Fibroblast of lung (primary cell): ENCODE measurements around the gene SRPX2.

Experiments
- EZH2 ChIP-seq: IDR thresholded peaks from 2 replicates; pipeline ENCODE4 v1.5.1; 2012; ENCODE audit warnings: low read length, control low read depth, mild to moderate bottlenecking; ENCODE audit errors: missing control alignments
- TF ChIP-seq, protein P1 (sequence below), 2 donors: IDR thresholded peaks in 1 of 2; conservative IDR thresholded peaks in 1 of 2; 1 replicate in 1 of 2; 2 replicates in 1 of 2; pipeline ENCODE4 v1.5.1; 2011 to 2012; ENCODE audit warnings: low read length in 2 of 2, control low read depth in 1 of 2, inconsistent platforms in 1 of 2, low read depth in 1 of 2, mild to moderate bottlenecking in 1 of 2

DNA sequence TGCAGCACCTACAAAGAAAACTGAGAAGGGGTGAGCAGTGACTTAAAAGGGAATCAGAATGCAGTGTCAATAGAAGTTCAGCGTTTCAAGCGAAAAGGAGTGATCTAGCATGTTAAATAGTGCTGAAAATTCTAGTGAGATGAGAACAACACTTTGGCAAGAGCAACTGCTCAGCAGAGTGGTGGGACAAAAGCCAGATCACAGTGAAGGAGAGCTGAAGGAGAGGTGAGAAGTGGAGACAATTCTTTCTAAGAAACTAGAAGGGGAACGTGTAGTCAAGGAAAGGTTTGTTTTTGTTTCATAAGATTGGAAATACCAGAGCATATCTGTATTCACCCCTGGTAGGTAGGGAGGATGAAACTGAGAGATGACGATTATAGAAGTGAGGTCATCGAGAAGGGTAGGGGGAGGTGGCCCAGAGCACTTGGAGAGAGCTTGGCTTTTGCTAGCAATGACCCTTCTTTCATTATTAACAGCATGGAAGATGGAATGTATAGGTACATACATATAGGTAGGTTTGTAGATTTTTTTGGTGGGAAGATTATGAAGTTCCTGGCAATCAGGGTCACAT lies 33.7 kb downstream of the SRPX2 start:
- TF ChIP-seq, protein P1, sequence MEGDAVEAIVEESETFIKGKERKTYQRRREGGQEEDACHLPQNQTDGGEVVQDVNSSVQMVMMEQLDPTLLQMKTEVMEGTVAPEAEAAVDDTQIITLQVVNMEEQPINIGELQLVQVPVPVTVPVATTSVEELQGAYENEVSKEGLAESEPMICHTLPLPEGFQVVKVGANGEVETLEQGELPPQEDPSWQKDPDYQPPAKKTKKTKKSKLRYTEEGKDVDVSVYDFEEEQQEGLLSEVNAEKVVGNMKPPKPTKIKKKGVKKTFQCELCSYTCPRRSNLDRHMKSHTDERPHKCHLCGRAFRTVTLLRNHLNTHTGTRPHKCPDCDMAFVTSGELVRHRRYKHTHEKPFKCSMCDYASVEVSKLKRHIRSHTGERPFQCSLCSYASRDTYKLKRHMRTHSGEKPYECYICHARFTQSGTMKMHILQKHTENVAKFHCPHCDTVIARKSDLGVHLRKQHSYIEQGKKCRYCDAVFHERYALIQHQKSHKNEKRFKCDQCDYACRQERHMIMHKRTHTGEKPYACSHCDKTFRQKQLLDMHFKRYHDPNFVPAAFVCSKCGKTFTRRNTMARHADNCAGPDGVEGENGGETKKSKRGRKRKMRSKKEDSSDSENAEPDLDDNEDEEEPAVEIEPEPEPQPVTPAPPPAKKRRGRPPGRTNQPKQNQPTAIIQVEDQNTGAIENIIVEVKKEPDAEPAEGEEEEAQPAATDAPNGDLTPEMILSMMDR (conservative IDR thresholded peaks at IDR 0.05 in 1 of 2, IDR thresholded peaks at IDR 0.05 in 1 of 2; ENCODE audit: low read depth in 1 of 2, low read length in 2 of 2): no peak
- TF ChIP-seq EZH2: no peak
